ENCODE measurements around the gene LYPLA2. TPM values are rescaled to one million over a fixed set of nuclear protein-coding genes. Genes with fewer than 3 reads are reported as not detected.

LYPLA2 gene
- total RNA-seq, 1 experiment from 2014 or later, result 78.0 TPM

GRCh38 chr1:23810818-23811540 is 20.0 kb downstream of the LYPLA2 start:
- intact Hi-C loops (cut with micrococcal nuclease), result no loop called here
- no peak for DNase-seq (ENCODE audit: low read depth, low spot score)

More at GRCh38 chr1:23810818-23811540, 20.0 kb downstream of the LYPLA2 start:
- no peaks in the 10 kb centered on the region for H3K9me3 ChIP-seq (ENCODE audit: control insufficient read depth in 1 of 2, insufficient read depth in 1 of 2, low read depth in 1 of 2, low read length in 2 of 2)
- TF ChIP-seq REST (IDR thresholded peaks at IDR 0.05; ENCODE audit: low read depth) (no peak), RAD21 (IDR thresholded peaks at IDR 0.05; ENCODE audit: low read depth) (peak; percentile 52), CTCF (IDR thresholded peaks at IDR 0.05 in 2 of 3, conservative IDR thresholded peaks at IDR 0.05 in 1 of 3; ENCODE audit: borderline replicate concordance in 1 of 3, insufficient read depth in 1 of 3, low read depth in 2 of 3, low read length in 2 of 3) (peak; percentile 56 to 85 (median 76); a peak in 5 of 6 replicates)
- no TSS peak for BruUV-seq (replicated peaks)
- no peak overlapping the region for H3K4me3 ChIP-seq (replicated peaks in 1 of 2; ENCODE audit: low read depth in 1 of 2, low read length in 2 of 2)
- H3K79me2 ChIP-seq (ENCODE audit: insufficient read depth, low read length), result no peaks in the 10 kb centered on the region
- RAD21 ChIA-PET (ENCODE audit: low non-redundant PET in 1 of 2, low total read pairs in 2 of 2, uncharacterized antibody in 2 of 2, unreplicated experiment in 2 of 2), result interaction anchor here (2.0 to 2.3 kb wide), 2 partner anchors 106 kb away, joined by 5 to 11 read pairs; no protein-coding TSS in a partner anchor
- peaks cover 6 to 15% of the 10 kb centered on the region in 2 experiments; a peak in 2 of 4 replicates for H3K4me1 ChIP-seq (ENCODE audit: control insufficient read depth in 1 of 2, insufficient read depth in 2 of 2, low read length in 2 of 2)
- H3K27me3 ChIP-seq (ENCODE audit: insufficient read depth, low read length), result no peaks in the 10 kb centered on the region
- POLR2A ChIA-PET, result interaction anchor here (0.7 kb wide), 1 partner anchor 106 kb away, joined by 4 read pairs; no protein-coding TSS in a partner anchor
- no peaks in the 10 kb centered on the region; a peak in 1 of 4 replicates for H3K36me3 ChIP-seq (ENCODE audit: control insufficient read depth in 1 of 2, insufficient read depth in 2 of 2, low read length in 2 of 2)
- H3K4me2 ChIP-seq (ENCODE audit: low read length), result no peak overlapping the region
- H3K9ac ChIP-seq (ENCODE audit: low read length), result no peak overlapping the region
- CTCF ChIA-PET, result interaction anchor here (0.6 to 3.2 kb wide), 11 partner anchors 9 to 105 kb away, joined by 3 to 21 read pairs (median 5); partner anchors contain the start of genes GALE, HMGCL, LYPLA2 and PITHD1
- no peak overlapping the region for H2AFZ ChIP-seq (ENCODE audit: low read depth, low read length, poor library complexity, severe bottlenecking)
- H3K9me2 ChIP-seq (ENCODE audit: insufficient read depth), result no peaks in the 10 kb centered on the region
- peak; percentile 80 for ATAC-seq
- H3K27ac ChIP-seq (ENCODE audit: low read depth, low read length), result no peak overlapping the region
- no peaks in the 10 kb centered on the region for H4K20me1 ChIP-seq (ENCODE audit: insufficient read depth)
